ENCODE data around the gene LMBR1L. TPM values are rescaled to one million over a fixed set of nuclear protein-coding genes. Genes with fewer than 3 reads are reported as not detected.

LMBR1L gene
- total RNA-seq, 2 experiments from 2014 or later, result 32.5 to 34.9 TPM

DNA sequence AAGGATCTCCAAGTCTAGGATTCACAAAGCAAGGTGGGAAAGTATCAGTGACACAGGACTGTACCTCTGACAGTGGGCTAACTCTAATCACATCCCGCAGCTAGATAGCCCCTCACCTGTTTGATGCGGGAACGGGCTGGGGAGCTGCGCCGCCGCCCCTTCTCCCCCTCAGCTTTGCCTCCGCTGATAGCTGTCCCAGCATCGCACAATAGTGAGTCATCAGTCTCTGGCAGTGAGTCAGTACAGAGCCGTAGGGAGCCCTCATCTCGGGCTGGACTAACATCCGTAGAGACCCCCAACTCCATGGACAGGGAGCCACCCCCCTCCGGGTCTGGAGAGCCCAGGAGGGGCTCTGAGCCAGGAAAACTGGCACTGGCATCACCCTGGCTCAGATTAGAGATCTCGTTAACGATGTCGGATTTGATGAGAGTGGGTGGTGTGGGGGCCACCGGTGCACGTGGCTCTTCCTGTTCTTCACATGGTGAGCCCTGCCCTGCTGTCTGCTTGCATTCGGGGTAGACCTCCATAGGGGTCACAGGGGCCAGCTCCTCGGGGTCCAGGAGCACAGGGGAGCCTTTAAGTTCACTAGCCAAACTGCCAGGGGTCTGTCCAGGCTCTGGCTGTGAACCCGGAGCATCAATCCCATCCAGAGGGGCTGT is 61.0 kb downstream of the LMBR1L start:
- ChIA-PET CTCF (interaction anchor here (3.0 kb wide), 1 partner anchor 14 kb away, joined by 8 read pairs; no protein-coding TSS in a partner anchor), POLR2A (no interaction called here)

DNA sequence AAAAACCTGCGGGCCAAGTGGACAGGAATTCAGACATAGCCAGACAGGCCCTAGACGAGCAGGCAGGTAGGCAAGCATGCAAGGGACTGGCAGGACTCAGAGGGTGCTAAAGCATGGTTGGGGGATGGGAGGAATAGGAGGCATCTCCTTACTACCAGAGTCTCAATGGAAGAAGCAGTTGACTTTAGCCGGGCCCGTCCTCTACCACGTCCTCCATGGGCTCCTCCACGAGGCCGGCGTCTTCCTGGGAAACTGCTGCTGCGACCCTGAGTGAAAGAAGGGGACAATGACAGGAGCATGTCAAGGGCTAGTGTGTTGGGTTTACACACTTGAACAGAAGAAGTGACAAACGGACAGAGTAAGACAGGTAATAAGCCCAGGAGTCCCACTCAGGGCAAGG is 61.7 kb downstream of the LMBR1L start:
- ChIA-PET CTCF (interaction anchor here (0.6 to 3.0 kb wide), 3 partner anchors 10 to 488 kb away, joined by 3 to 8 read pairs (median 3); no protein-coding TSS in a partner anchor), POLR2A (no interaction called here)

Other genes starting within 250 kb of the LMBR1L start
- 1 to 10 TPM; 2.3 to 2.9 TPM for gene RND1, start 245.0 kb downstream of the LMBR1L start, total RNA-seq
- 100 to 1,000 TPM; 131 TPM for gene FKBP11, start 185.4 kb downstream of the LMBR1L start, total RNA-seq
- gene ARF3, start 153.4 kb downstream of the LMBR1L start, total RNA-seq, result 10 to 100 TPM; 93.7 to 97.1 TPM
- under 1 TPM; 0.34 to 0.40 TPM for gene WNT10B, start 139.1 kb downstream of the LMBR1L start, total RNA-seq
- gene WNT1, start 132.5 kb downstream of the LMBR1L start, total RNA-seq, result not detected
- 1 to 10 TPM; 1.2 TPM for gene DDN, start 111.5 kb downstream of the LMBR1L start, total RNA-seq
- 10 to 100 TPM; 69.4 to 70.0 TPM for gene PRKAG1, start 92.1 kb downstream of the LMBR1L start, total RNA-seq
- gene KMT2D, start 50.1 kb downstream of the LMBR1L start, total RNA-seq, result 10 to 100 TPM; 67.6 to 69.5 TPM
- gene RHEBL1, start 40.9 kb downstream of the LMBR1L start, total RNA-seq, result 10 to 100 TPM; 10.8 to 12.9 TPM
- gene DHH, start 16.0 kb downstream of the LMBR1L start, total RNA-seq, result not detected
- 1,000 to 10,000 TPM; 2,411 to 2,430 TPM for gene TUBA1B, start 20.5 kb upstream of the LMBR1L start, total RNA-seq
- 10 to 100 TPM; 58.9 to 61.1 TPM for gene TUBA1A, start 78.2 kb upstream of the LMBR1L start, total RNA-seq
- gene TUBA1C, start 154.2 kb upstream of the LMBR1L start, total RNA-seq, result 100 to 1,000 TPM; 340 to 347 TPM
- not detected for gene PRPH, start 184.3 kb upstream of the LMBR1L start, total RNA-seq
- 10 to 100 TPM; 42.7 to 44.4 TPM for gene TROAP, start 212.4 kb upstream of the LMBR1L start, total RNA-seq
- gene C1QL4, start 226.3 kb upstream of the LMBR1L start, total RNA-seq, result not detected
- not detected for gene DNAJC22, start 236.0 kb upstream of the LMBR1L start, total RNA-seq

All from activated CD8-positive, alpha-beta memory T cell treated with anti-CD3 and anti-CD28 coated beads for 36 hours (primary cell).